CD4-positive, alpha-beta T cell (primary cell): ENCODE data around the gene MPHOSPH10. TPM values are rescaled to one million over a fixed set of nuclear protein-coding genes. Genes with fewer than 3 reads are reported as not detected.
"Not testable (repeated sequence)": the region's sequence is repeated elsewhere in the genome, so short reads cannot be mapped to it uniquely, and the experiment has no call there.

ENCODE experiments used
- ATAC-seq: fragments of 200-7000 bp; cut with Tn5 transposase; one replicate; pipeline ENCODE4 v1.10.0; 2022; ENCODE audit warnings: mild to moderate bottlenecking; ENCODE audit not compliant: poor library complexity
- CTCF ChIA-PET: fragments of 350-600 bp; sonication (Branson Sonifier 250); formaldehyde crosslinking; loops from one replicate; lab custom pipeline; 2021; ENCODE audit warnings: antibody characterized with exemption, inconsistent platforms; lab: Charles Lee
- POLR2A ChIA-PET: fragments of 350-600 bp; sonication (Branson Sonifier 250); formaldehyde crosslinking; loops from one replicate; lab custom pipeline; 2021; ENCODE audit warnings: antibody characterized with exemption, inconsistent platforms; lab: Charles Lee
- DNase-seq, 14 experiments: peaks; one replicate each; pipeline ENCODE4 v3.0.0-alpha.2; 2013 to 2020; ENCODE audit warnings: mixed read lengths in 2 of 14
- H3K27ac ChIP-seq, 2 donors: one replicate each; pipeline versions ENCODE4 v1.5.1 to v1.7.0; 2013; ENCODE audit warnings: low read length in 2 of 2, low read depth in 1 of 2, mild to moderate bottlenecking in 1 of 2
- H3K27me3 ChIP-seq, 2 experiments: 1 replicate in 1 of 2; 2 replicates in 1 of 2; pipeline versions ENCODE4 v1.6.1 to v1.7.0; 2013; ENCODE audit warnings: low read length in 2 of 2, control low read depth in 1 of 2, mild to moderate bottlenecking in 1 of 2, moderate library complexity in 1 of 2; ENCODE audit not compliant: insufficient read depth in 2 of 2, control insufficient read depth in 1 of 2
- H3K36me3 ChIP-seq: one replicate; pipeline ENCODE4 v1.6.1; 2013; ENCODE audit warnings: low read length, control low read depth; ENCODE audit not compliant: insufficient read depth
- H3K4me1 ChIP-seq: one replicate; pipeline ENCODE4 v1.6.1; 2013; ENCODE audit warnings: low read length, control low read depth; ENCODE audit not compliant: insufficient read depth
- H3K4me3 ChIP-seq: one replicate; pipeline ENCODE4 v1.5.1; 2013; ENCODE audit warnings: mild to moderate bottlenecking, low read length, moderate library complexity
- H3K9me3 ChIP-seq, 2 experiments: 1 replicate in 1 of 2; 2 replicates in 1 of 2; pipeline versions ENCODE4 v1.6.1 to v1.7.0; 2013; ENCODE audit warnings: low read length in 2 of 2, mild to moderate bottlenecking in 2 of 2, control low read depth in 1 of 2, moderate library complexity in 1 of 2; ENCODE audit not compliant: control insufficient read depth in 1 of 2, insufficient read depth in 1 of 2
- H3K27ac Mint-ChIP-seq: one replicate; pipeline ENCODE4 v1.8.0; 2020; ENCODE audit warnings: mixed read lengths
- H3K27me3 Mint-ChIP-seq: one replicate; pipeline ENCODE4 v1.8.0; 2021; ENCODE audit warnings: mixed read lengths
- H3K36me3 Mint-ChIP-seq: one replicate; pipeline ENCODE4 v1.8.0; 2021; ENCODE audit warnings: low read depth, mixed read lengths
- H3K4me1 Mint-ChIP-seq: one replicate; pipeline ENCODE4 v1.8.0; 2021; ENCODE audit warnings: low read depth, mixed read lengths
- H3K4me3 Mint-ChIP-seq: one replicate; pipeline ENCODE4 v1.8.0; 2020; ENCODE audit warnings: mild to moderate bottlenecking, mixed read lengths
- H3K9me3 Mint-ChIP-seq: one replicate; pipeline ENCODE4 v1.8.0; 2020; ENCODE audit warnings: mixed read lengths
- intact Hi-C, 2 experiments: fragments of 100-400 bp; cut with DNase I in 1 of 2; cut with micrococcal nuclease in 1 of 2; formaldehyde crosslinking; loops; one replicate each; pipeline versions ENCODE4 v1.15.1 to v1.9.0; 2023 to 2025; cut with DNase I, micrococcal nuclease
- total RNA-seq, 174 experiments: library from RNA in 2 of 174; stranded (reverse) in 2 of 174; gene quantifications; one replicate each; pipeline ENCODE4 v1.2.3 and lab custom pipeline; 2021 to 2026
- TF ChIP-seq, protein P1 (sequence below): fragments of 200-600 bp; IDR thresholded peaks from one replicate; pipeline ENCODE4 v1.8.0; 2022; ENCODE audit warnings: antibody characterized with exemption, mild to moderate bottlenecking

Gene MPHOSPH10
- total RNA-seq, 2 experiments from 2014 or later, result 36.7 to 38.2 TPM

DNA sequence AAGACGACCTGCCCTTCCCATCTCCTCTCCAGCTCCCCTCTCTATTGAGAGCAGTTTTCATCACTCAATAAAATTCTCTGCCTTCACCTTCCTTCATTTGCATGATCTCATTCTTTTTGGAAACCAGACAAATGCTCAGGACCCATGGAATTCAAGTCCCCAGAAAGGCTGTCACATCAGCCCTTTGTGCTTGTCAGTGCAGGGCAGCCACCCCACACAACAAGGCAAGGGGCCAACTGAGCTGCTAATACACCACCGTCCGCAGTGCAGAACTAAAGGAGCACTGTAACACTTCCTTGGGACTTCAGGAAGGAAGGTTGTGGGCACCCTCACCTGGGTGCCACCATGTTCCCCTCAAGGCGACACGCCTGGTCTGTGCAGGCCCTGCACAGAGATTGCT is 26.6 kb upstream of the MPHOSPH10 start:
- CTCF ChIA-PET, result interaction anchor here (0.9 kb wide), 1 partner anchor 12 kb away, joined by 3 read pairs; no protein-coding TSS in a partner anchor
- Mint-ChIP-seq H3K4me3 (no peak overlapping the region), H3K9me3 (no peaks in the 10 kb centered on the region), H3K27ac (no peak overlapping the region), H3K36me3 (peaks cover under 1% of the 10 kb centered on the region), H3K4me1 (no peaks in the 10 kb centered on the region), H3K27me3 (peaks cover 8% of the 10 kb centered on the region)
- TF ChIP-seq, protein P1, sequence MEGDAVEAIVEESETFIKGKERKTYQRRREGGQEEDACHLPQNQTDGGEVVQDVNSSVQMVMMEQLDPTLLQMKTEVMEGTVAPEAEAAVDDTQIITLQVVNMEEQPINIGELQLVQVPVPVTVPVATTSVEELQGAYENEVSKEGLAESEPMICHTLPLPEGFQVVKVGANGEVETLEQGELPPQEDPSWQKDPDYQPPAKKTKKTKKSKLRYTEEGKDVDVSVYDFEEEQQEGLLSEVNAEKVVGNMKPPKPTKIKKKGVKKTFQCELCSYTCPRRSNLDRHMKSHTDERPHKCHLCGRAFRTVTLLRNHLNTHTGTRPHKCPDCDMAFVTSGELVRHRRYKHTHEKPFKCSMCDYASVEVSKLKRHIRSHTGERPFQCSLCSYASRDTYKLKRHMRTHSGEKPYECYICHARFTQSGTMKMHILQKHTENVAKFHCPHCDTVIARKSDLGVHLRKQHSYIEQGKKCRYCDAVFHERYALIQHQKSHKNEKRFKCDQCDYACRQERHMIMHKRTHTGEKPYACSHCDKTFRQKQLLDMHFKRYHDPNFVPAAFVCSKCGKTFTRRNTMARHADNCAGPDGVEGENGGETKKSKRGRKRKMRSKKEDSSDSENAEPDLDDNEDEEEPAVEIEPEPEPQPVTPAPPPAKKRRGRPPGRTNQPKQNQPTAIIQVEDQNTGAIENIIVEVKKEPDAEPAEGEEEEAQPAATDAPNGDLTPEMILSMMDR, result no peak
- no peaks in the 10 kb centered on the region for H3K27me3 ChIP-seq
- intact Hi-C loops, result no loop called here
- no peaks in the 10 kb centered on the region for H3K4me1 ChIP-seq
- H3K36me3 ChIP-seq, result no peaks in the 10 kb centered on the region
- peaks cover 0 to 3% of the 10 kb centered on the region in 2 experiments for H3K9me3 ChIP-seq
- ATAC-seq (no peak), DNase-seq (no peak)
- H3K4me3 ChIP-seq, result no peak overlapping the region
- POLR2A ChIA-PET, result no interaction called here
- no peak overlapping the region for H3K27ac ChIP-seq

DNA sequence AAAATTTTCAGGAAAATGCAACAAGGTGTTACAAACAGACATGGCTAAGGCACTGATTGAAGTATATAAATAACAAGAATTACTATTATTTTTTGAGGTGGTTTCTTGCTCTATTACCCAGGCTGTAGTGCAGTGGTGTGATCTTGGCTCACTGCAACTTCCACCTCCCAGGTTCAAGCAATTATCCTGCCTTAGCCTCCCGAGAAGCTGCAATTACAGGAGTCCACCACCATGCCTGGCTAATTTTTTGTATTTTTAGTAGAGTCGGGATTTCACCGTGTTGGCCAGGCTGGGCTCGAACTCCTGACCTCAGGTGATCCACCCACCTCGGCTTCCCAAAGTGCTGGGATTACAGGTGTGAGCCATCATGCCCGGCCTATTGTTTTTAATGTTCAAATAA is 24.0 kb upstream of the MPHOSPH10 start:
- H3K27me3 ChIP-seq, H3K4me3 ChIP-seq, H3K27me3 Mint-ChIP-seq, ATAC-seq, H3K4me1 ChIP-seq, H3K27ac Mint-ChIP-seq, H3K4me3 Mint-ChIP-seq, H3K9me3 Mint-ChIP-seq, H3K9me3 ChIP-seq, H3K4me1 Mint-ChIP-seq, POLR2A ChIA-PET, CTCF ChIA-PET, intact Hi-C loops, H3K27ac ChIP-seq, DNase-seq: not testable (repeated sequence)
- peaks cover 13% of the 10 kb centered on the region for H3K36me3 ChIP-seq
- peaks cover 23% of the 10 kb centered on the region for H3K36me3 Mint-ChIP-seq

DNA sequence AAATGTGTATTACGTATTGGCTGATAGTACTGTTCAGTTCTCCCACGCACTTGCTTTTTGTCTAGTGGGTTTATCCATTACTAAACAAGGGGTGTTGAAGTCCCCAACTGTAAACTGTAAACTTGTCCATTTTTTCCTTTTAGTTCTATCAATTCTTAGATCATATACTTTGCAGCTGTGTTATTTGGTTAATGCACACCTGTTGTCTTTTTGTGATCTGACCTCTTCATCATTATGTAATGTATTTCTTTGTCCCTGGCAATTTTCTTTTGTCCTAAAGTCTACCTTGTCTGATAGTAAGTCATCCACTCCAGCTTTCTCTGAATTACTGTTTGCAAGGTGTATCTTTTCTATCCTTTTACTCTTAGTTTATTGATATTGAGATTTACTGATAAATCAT is 22.3 kb upstream of the MPHOSPH10 start:
- Histone ChIP-seq H3K9me3 (peaks cover 0 to 3% of the 10 kb centered on the region in 2 experiments), H3K27ac (no peak overlapping the region), H3K36me3 (peaks cover 14% of the 10 kb centered on the region), H3K4me3 (no peak overlapping the region), H3K4me1 (no peaks in the 10 kb centered on the region), H3K27me3 (no peaks in the 10 kb centered on the region)
- intact Hi-C loops, result no loop called here
- Mint-ChIP-seq H3K9me3 (no peaks in the 10 kb centered on the region), H3K27me3 (no peaks in the 10 kb centered on the region), H3K4me3 (no peak overlapping the region), H3K36me3 (peaks cover 33% of the 10 kb centered on the region), H3K27ac (no peak overlapping the region), H3K4me1 (no peaks in the 10 kb centered on the region)
- ATAC-seq (no peak), DNase-seq (no peak)
- ChIA-PET CTCF (no interaction called here), POLR2A (no interaction called here)
- TF ChIP-seq, protein P1, result no peak

DNA sequence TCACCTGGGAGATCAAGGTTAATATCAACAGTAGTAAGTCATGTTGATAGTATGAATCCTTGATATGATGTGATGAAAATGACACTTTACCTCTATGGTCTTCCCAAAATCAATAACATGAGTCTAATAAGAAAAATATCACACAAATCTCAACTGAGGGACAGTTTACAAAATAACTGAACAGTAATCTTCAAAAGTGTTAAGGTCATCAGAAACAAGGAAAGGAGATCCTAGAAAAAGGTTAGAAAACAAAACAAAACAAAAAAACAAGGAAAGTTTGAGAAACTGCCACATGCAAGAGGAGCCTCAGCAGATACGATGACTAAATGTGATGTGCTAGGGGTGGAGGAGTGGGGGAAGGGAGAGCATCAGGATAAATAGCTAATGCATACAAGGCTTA is 16.6 kb upstream of the MPHOSPH10 start:
- TF ChIP-seq, protein P1, result no peak
- POLR2A ChIA-PET, result no interaction called here
- DNase-seq, result no peak
- Mint-ChIP-seq H3K27me3 (no peaks in the 10 kb centered on the region), H3K4me3 (no peak overlapping the region), H3K27ac (no peak overlapping the region), H3K36me3 (peaks cover 49% of the 10 kb centered on the region), H3K9me3 (no peaks in the 10 kb centered on the region), H3K4me1 (no peaks in the 10 kb centered on the region)
- CTCF ChIA-PET, result interaction anchor here (1.0 kb wide), 1 partner anchor 14 kb away, joined by 3 read pairs; no protein-coding TSS in a partner anchor
- peaks cover 25% of the 10 kb centered on the region for H3K36me3 ChIP-seq
- intact Hi-C loops, result no loop called here
- H3K9me3 ChIP-seq, result no peaks in the 10 kb centered on the region
- no peak overlapping the region for H3K27ac ChIP-seq
- no peak for ATAC-seq
- no peaks in the 10 kb centered on the region for H3K27me3 ChIP-seq
- H3K4me1 ChIP-seq, result no peaks in the 10 kb centered on the region
- no peak overlapping the region for H3K4me3 ChIP-seq
